Measurements from ENCODE around the gene SCFD2. TPM values are rescaled to one million over a fixed set of nuclear protein-coding genes. Genes with fewer than 3 reads are reported as not detected.

SCFD2 gene
- polyA plus RNA-seq, 1 of the 3 experiments (the other 2 are of a cell fraction): 14.1 TPM

GRCh38 chr4:52884994-52885393, 480.9 kb downstream of the SCFD2 start:
- Histone ChIP-seq H4K20me1 (ENCODE audit: insufficient read depth) (no peaks in the 10 kb centered on the region), H3K9me3 (no peaks in the 10 kb centered on the region), H2AFZ (ENCODE audit: low read depth) (no peak overlapping the region), H3K4me1 (ENCODE audit: control insufficient read depth in 1 of 2, insufficient read depth in 2 of 2, low read depth in 1 of 2, low read length in 1 of 2) (no peaks in the 10 kb centered on the region; a peak in 1 of 4 replicates), H3K4me3 (ENCODE audit: low read depth in 2 of 2, low read length in 1 of 2) (no peak overlapping the region), H3K79me2 (ENCODE audit: insufficient read depth) (no peaks in the 10 kb centered on the region), H3K9me2 (no peaks in the 10 kb centered on the region), H3K27ac (ENCODE audit: low read depth in 2 of 2, low read length in 1 of 2) (no peak overlapping the region), H3K36me3 (replicated peaks in 1 of 2; ENCODE audit: control insufficient read depth in 1 of 2, insufficient read depth in 2 of 2, low read length in 1 of 2) (no peaks in the 10 kb centered on the region), H3K9ac (no peak overlapping the region), H3K4me2 (no peak overlapping the region), H3K27me3 (ENCODE audit: insufficient read depth) (no peaks in the 10 kb centered on the region), H3F3A (replicated peaks; ENCODE audit: insufficient read depth) (no peaks in the 10 kb centered on the region)
- DNase-seq: no peak
- WGBS (ENCODE audit: low lambda C conversion rate): 100% methylated on average over 2 of the region's 2 CpGs
- POLR2A ChIA-PET: no interaction called here
- CTCF ChIA-PET: interaction anchor here (0.8 kb wide), 1 partner anchor 17 kb away, joined by 3 read pairs; no protein-coding TSS in a partner anchor
- no peak for TF ChIP-seq JUND (IDR thresholded peaks at IDR 0.05)
- no peak for TF ChIP-seq POLR2AphosphoS5 (IDR thresholded peaks at IDR 0.05; ENCODE audit: low read depth, low read length)
- no peak for TF ChIP-seq MXI1 (IDR thresholded peaks at IDR 0.05; ENCODE audit: low read depth, low read length)
- no peak for TF ChIP-seq GABPA (IDR thresholded peaks at IDR 0.05; ENCODE audit: low read depth)
- no peak for TF ChIP-seq RCOR1 (IDR thresholded peaks at IDR 0.05; ENCODE audit: low read length)
- no peak for TF ChIP-seq GATA2 (CRISPR knock-in tag; IDR thresholded peaks at IDR 0.05)
- no peak for TF ChIP-seq FOXM1 (IDR thresholded peaks at IDR 0.05; ENCODE audit: low read depth)
- no peak for TF ChIP-seq YY1 (IDR thresholded peaks at IDR 0.05; ENCODE audit: low read depth)
- no peak for TF ChIP-seq NRF1 (IDR thresholded peaks at IDR 0.05; ENCODE audit: low read depth, low read length)
- no peak for TF ChIP-seq USF2 (IDR thresholded peaks at IDR 0.05; ENCODE audit: borderline replicate concordance, low read depth, low read length)
- no peak for TF ChIP-seq MEF2A (IDR thresholded peaks at IDR 0.05; ENCODE audit: borderline replicate concordance, low read depth)
- TF ChIP-seq CTCF (IDR thresholded peaks at IDR 0.05): no peak
- no peak for TF ChIP-seq CHD2 (IDR thresholded peaks at IDR 0.05; ENCODE audit: low read length, partially characterized antibody)
- no peak for TF ChIP-seq REST (IDR thresholded peaks at IDR 0.05; ENCODE audit: low read depth, low read length)
